Epithelial cell of prostate (primary cell): ENCODE measurements around the gene IL22RA2.

Source experiments
- DNase-seq: peaks from one replicate; pipeline ENCODE4 v3.0.0-alpha.2; 2011; ENCODE audit warnings: low read depth, low spot score
- H3K27ac ChIP-seq: fragments of 450-650 bp; 2 replicates; pipeline ENCODE4 v1.5.1; 2017; ENCODE audit warnings: mild to moderate bottlenecking

Gene IL22RA2

GRCh38 chr6:137102050-137102848, 71.2 kb downstream of the IL22RA2 start:
- DNase-seq, result peak; percentile 41
- peak overlapping the region; percentile 18 for H3K27ac ChIP-seq

GRCh38 chr6:137099689-137100403, 73.6 kb downstream of the IL22RA2 start:
- no peak overlapping the region for H3K27ac ChIP-seq
- DNase-seq, result peak; percentile 22

GRCh38 chr6:137097526-137097925, 75.9 kb downstream of the IL22RA2 start:
- no peak overlapping the region for H3K27ac ChIP-seq
- DNase-seq, result no peak

- no peak overlapping the region for H3K27ac ChIP-seq
Observed at GRCh38 chr6:137097057-137097456, 76.4 kb downstream of the IL22RA2 start.

GRCh38 chr6:137095651-137096238, 77.7 kb downstream of the IL22RA2 start:
- no peak overlapping the region for H3K27ac ChIP-seq
- DNase-seq, result no peak

More at GRCh38 chr6:137097057-137097456, 76.4 kb downstream of the IL22RA2 start:
- DNase-seq, result no peak

- no peak overlapping the region for H3K27ac ChIP-seq
- no peak for DNase-seq
Observed at GRCh38 chr6:137095093-137095492, 78.4 kb downstream of the IL22RA2 start.

- H3K27ac ChIP-seq, result no peak overlapping the region
- peak; percentile 18 for DNase-seq
Observed at GRCh38 chr6:137094411-137095008, 78.9 kb downstream of the IL22RA2 start.
